ENCODE measurements around the gene ACOD1. TPM values are rescaled to one million over a fixed set of nuclear protein-coding genes. Genes with fewer than 3 reads are reported as not detected.

Gene ACOD1
- total RNA-seq, 1 donor from 2014 or later, result not detected

- TF ChIP-seq CTCF (IDR thresholded peaks at IDR 0.05), result no peak
- ChIA-PET POLR2A (no interaction called here), CTCF (no interaction called here)
- no peaks in the 10 kb centered on the region for H3K4me1 Mint-ChIP-seq
- intact Hi-C loops (cut with micrococcal nuclease), result no loop called here
- H3K27me3 Mint-ChIP-seq, result peaks cover 37% of the 10 kb centered on the region
- H3K36me3 Mint-ChIP-seq (ENCODE audit: low read depth), result no peaks in the 10 kb centered on the region
- no peak overlapping the region for H3K4me3 Mint-ChIP-seq
- ATAC-seq (ENCODE audit: low read depth) (no peak), DNase-seq (no peak)
- H3K27ac Mint-ChIP-seq, result no peak overlapping the region
- no peaks in the 10 kb centered on the region for H3K9me3 Mint-ChIP-seq
These were observed 25.8 kb downstream of the ACOD1 start for GRCh38 chr13:76973920-76974617.

GRCh38 chr13:76974618-76974975 lies 26.3 kb downstream of the ACOD1 start:
- H3K9me3 Mint-ChIP-seq, result no peaks in the 10 kb centered on the region
- TF ChIP-seq CTCF (IDR thresholded peaks at IDR 0.05), result no peak
- H3K36me3 Mint-ChIP-seq (ENCODE audit: low read depth), result no peaks in the 10 kb centered on the region
- no peak overlapping the region for H3K4me3 Mint-ChIP-seq
- ChIA-PET POLR2A (no interaction called here), CTCF (no interaction called here)
- ATAC-seq (ENCODE audit: low read depth) (no peak), DNase-seq (no peak)
- H3K27me3 Mint-ChIP-seq, result peaks cover 38% of the 10 kb centered on the region
- H3K4me1 Mint-ChIP-seq, result no peaks in the 10 kb centered on the region
- intact Hi-C loops (cut with micrococcal nuclease), result no loop called here
- no peak overlapping the region for H3K27ac Mint-ChIP-seq

GRCh38 chr13:76975863-76976262 lies 27.6 kb downstream of the ACOD1 start:
- POLR2A ChIA-PET, result no interaction called here
- DNase-seq (no peak), ATAC-seq (ENCODE audit: low read depth) (no peak)
- no peak overlapping the region for H3K4me3 Mint-ChIP-seq
- CTCF ChIA-PET, result no interaction called here
- no peak overlapping the region for H3K27ac Mint-ChIP-seq
- peaks cover 36% of the 10 kb centered on the region for H3K27me3 Mint-ChIP-seq
- no peaks in the 10 kb centered on the region for H3K36me3 Mint-ChIP-seq (ENCODE audit: low read depth)
- no peak for TF ChIP-seq CTCF (IDR thresholded peaks at IDR 0.05)
- intact Hi-C loops (cut with micrococcal nuclease), result no loop called here
- no peaks in the 10 kb centered on the region for H3K9me3 Mint-ChIP-seq
- peaks cover 2% of the 10 kb centered on the region for H3K4me1 Mint-ChIP-seq

GRCh38 chr13:76976490-76976889 lies 28.2 kb downstream of the ACOD1 start:
- Mint-ChIP-seq H3K4me3 (no peak overlapping the region), H3K27ac (no peak overlapping the region), H3K27me3 (peaks cover 36% of the 10 kb centered on the region), H3K4me1 (peaks cover 2% of the 10 kb centered on the region), H3K9me3 (no peaks in the 10 kb centered on the region), H3K36me3 (ENCODE audit: low read depth) (no peaks in the 10 kb centered on the region)
- intact Hi-C loops (cut with micrococcal nuclease), result no loop called here
- DNase-seq (no peak), ATAC-seq (ENCODE audit: low read depth) (no peak)
- ChIA-PET CTCF (interaction anchor here (1.0 kb wide), 1 partner anchor 1108 kb away, joined by 3 read pairs; no protein-coding TSS in a partner anchor), POLR2A (no interaction called here)
- no peak for TF ChIP-seq CTCF (IDR thresholded peaks at IDR 0.05)

GRCh38 chr13:76976929-76977328 lies 28.6 kb downstream of the ACOD1 start:
- TF ChIP-seq CTCF (IDR thresholded peaks at IDR 0.05), result no peak
- ATAC-seq (ENCODE audit: low read depth), result no peak
- no peak overlapping the region for H3K4me3 Mint-ChIP-seq
- intact Hi-C loops (cut with micrococcal nuclease), result no loop called here
- POLR2A ChIA-PET, result no interaction called here
- peaks cover 2% of the 10 kb centered on the region for H3K4me1 Mint-ChIP-seq
- DNase-seq, result no peak
- no peaks in the 10 kb centered on the region for H3K36me3 Mint-ChIP-seq (ENCODE audit: low read depth)
- H3K9me3 Mint-ChIP-seq, result no peaks in the 10 kb centered on the region
- CTCF ChIA-PET, result interaction anchor here (1.0 kb wide), 1 partner anchor 1108 kb away, joined by 3 read pairs; no protein-coding TSS in a partner anchor
- peaks cover 35% of the 10 kb centered on the region for H3K27me3 Mint-ChIP-seq
- no peak overlapping the region for H3K27ac Mint-ChIP-seq

Data from activated B cell treated with CpG ODN at 0.5 μM for 24 hours (primary cell).